ENCODE measurements around the gene RAD51AP2. TPM values are rescaled to one million over a fixed set of nuclear protein-coding genes. Genes with fewer than 3 reads are reported as not detected.

RAD51AP2 gene
- total RNA-seq, 4 donors from 2014 or later: 0.13 TPM; not detected in 3

GRCh38 chr2:17538022-17538843 is 20.0 kb upstream of the RAD51AP2 start:
- TF ChIP-seq POLR2A (IDR thresholded peaks at IDR 0.05): no peak
- TF ChIP-seq POLR2AphosphoS5 (IDR thresholded peaks at IDR 0.05): no peak
- TF ChIP-seq, protein P1, sequence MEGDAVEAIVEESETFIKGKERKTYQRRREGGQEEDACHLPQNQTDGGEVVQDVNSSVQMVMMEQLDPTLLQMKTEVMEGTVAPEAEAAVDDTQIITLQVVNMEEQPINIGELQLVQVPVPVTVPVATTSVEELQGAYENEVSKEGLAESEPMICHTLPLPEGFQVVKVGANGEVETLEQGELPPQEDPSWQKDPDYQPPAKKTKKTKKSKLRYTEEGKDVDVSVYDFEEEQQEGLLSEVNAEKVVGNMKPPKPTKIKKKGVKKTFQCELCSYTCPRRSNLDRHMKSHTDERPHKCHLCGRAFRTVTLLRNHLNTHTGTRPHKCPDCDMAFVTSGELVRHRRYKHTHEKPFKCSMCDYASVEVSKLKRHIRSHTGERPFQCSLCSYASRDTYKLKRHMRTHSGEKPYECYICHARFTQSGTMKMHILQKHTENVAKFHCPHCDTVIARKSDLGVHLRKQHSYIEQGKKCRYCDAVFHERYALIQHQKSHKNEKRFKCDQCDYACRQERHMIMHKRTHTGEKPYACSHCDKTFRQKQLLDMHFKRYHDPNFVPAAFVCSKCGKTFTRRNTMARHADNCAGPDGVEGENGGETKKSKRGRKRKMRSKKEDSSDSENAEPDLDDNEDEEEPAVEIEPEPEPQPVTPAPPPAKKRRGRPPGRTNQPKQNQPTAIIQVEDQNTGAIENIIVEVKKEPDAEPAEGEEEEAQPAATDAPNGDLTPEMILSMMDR (IDR thresholded peaks at IDR 0.05): no peak
- TF ChIP-seq EP300 (IDR thresholded peaks at IDR 0.05): no peak
- peak; percentile 17 for ATAC-seq
- H3K27ac ChIP-seq: peak overlapping the region; percentile 79 to 87 (median 84)
- 2 to 8% methylated on average over 26 to 30 of the region's 30 CpGs for WGBS, 2 donors (ENCODE audit: low coverage in 1 of 2)
- no peaks in the 10 kb centered on the region for H3K36me3 ChIP-seq
- peaks cover 15% of the 10 kb centered on the region for H3K27me3 ChIP-seq
- peak overlapping the region; percentile 61 to 73 for H3K4me3 ChIP-seq
- H3K9me3 ChIP-seq: no peaks in the 10 kb centered on the region
- H3K4me1 ChIP-seq: peaks cover 0 to 41% (median 0%) of the 10 kb centered on the region in 3 donors

DNA sequence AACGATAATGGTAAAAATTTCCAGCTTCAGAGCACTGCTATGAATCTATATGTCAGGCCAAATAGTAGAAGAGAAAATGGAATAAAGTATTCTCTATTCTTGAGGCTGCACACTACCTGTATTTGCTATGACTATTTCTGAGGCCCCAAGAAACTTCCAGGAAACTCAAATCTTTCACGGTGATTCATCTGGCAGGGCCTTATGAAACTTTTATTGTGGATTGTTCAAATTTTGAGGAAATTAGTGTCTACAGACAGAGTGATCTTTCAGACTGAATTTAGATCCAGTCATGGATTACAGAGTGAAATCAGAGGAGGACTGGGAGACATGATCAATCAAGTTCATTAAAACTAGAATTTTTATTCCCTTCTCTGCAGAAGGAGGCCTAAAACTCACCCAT is 18.2 kb upstream of the RAD51AP2 start:
- ATAC-seq: no peak
- Histone ChIP-seq H3K4me1 (peaks cover 0 to 35% (median 0%) of the 10 kb centered on the region in 3 donors), H3K36me3 (no peaks in the 10 kb centered on the region), H3K4me3 (no peak overlapping the region), H3K9me3 (no peaks in the 10 kb centered on the region), H3K27ac (no peak overlapping the region), H3K27me3 (peaks cover 11% of the 10 kb centered on the region)
- 74 to 79% methylated on average over 2 of the region's 2 CpGs for WGBS, 2 donors (ENCODE audit: low coverage in 1 of 2)
- no peak for TF ChIP-seq POLR2A (IDR thresholded peaks at IDR 0.05)
- TF ChIP-seq, protein P1 (IDR thresholded peaks at IDR 0.05): no peak
- no peak for TF ChIP-seq EP300 (IDR thresholded peaks at IDR 0.05)
- no peak for TF ChIP-seq POLR2AphosphoS5 (IDR thresholded peaks at IDR 0.05)

DNA sequence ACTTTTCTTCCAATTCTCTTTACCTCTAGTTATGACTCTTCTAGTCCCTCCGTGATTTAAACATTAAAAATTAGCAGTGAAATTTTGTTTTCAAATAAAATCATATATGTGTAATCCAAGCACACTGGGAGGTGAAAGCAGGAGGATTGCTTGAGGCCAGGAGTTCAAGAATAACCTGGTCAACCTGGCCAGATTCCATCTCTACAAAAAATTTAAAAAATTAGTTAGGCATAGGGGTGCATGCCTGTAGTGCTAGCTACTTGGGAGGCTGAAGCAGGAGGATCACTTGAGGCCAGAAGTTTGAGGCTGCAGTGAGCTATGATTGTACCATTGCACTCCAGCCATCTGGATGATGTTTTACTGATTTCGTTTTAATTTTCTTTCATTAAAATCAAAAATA is 15.3 kb upstream of the RAD51AP2 start:
- H3K36me3 ChIP-seq: no peaks in the 10 kb centered on the region
- peaks cover 0 to 7% (median 0%) of the 10 kb centered on the region in 3 donors for H3K4me1 ChIP-seq
- 89 to 97% methylated on average over 2 of the region's 2 CpGs for WGBS, 2 donors (ENCODE audit: low coverage in 1 of 2)
- no peaks in the 10 kb centered on the region for H3K9me3 ChIP-seq
- peaks cover under 1% of the 10 kb centered on the region for H3K27me3 ChIP-seq
- no peak overlapping the region for H3K27ac ChIP-seq
- no peak overlapping the region for H3K4me3 ChIP-seq
- no peak for ATAC-seq
- TF ChIP-seq, protein P1 (IDR thresholded peaks at IDR 0.05): no peak
- TF ChIP-seq EP300 (IDR thresholded peaks at IDR 0.05) (no peak), POLR2A (IDR thresholded peaks at IDR 0.05) (no peak), POLR2AphosphoS5 (IDR thresholded peaks at IDR 0.05) (no peak)

DNA sequence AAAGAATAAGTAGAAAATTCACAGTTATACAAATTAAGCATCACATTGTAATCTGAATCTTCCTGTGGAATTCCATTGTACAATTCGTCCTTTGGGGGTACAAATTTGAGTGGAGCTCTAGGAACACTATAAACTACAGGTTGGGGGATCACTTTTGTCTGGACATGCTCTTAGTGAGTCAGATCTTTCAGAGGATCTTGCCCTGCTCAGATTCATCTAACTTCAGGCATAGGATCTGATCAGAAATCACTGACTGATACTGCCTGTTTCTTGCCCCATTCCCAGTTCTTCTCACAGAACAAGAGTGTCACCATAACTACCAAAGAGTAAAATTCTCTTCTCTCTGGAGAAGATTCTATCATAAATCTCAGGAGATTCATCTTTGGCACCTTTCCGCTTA is 11.5 kb upstream of the RAD51AP2 start:
- Histone ChIP-seq H3K4me3 (no peak overlapping the region), H3K4me1 (no peaks in the 10 kb centered on the region), H3K36me3 (no peaks in the 10 kb centered on the region), H3K27ac (no peak overlapping the region), H3K9me3 (no peaks in the 10 kb centered on the region), H3K27me3 (no peaks in the 10 kb centered on the region)
- no peak for TF ChIP-seq POLR2AphosphoS5 (IDR thresholded peaks at IDR 0.05)
- TF ChIP-seq, protein P1 (IDR thresholded peaks at IDR 0.05): no peak
- TF ChIP-seq EP300 (IDR thresholded peaks at IDR 0.05): no peak
- no peak for TF ChIP-seq POLR2A (IDR thresholded peaks at IDR 0.05)
- ATAC-seq: no peak
- WGBS, 2 donors (ENCODE audit: low coverage in 1 of 2): 75 to 77% methylated on average over 2 of the region's 2 CpGs

DNA sequence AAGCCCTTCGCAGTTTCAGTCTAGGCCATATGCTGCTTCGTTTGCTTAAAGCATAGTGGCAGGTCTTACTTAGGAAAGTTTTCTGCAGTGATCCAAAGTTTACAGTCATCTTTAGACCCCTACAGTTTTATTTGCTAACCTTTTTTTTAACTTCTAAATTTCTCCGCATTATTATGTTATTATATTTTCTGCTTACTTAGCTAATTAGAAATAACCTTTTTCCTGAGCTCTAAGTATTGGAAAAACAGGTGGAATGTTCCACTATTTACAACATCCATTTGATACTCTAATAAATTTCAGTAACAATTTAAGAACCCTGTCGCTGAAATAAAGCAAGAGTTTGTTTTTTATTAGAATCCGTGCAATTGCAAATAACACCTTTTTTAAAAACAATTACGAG is 4.1 kb upstream of the RAD51AP2 start:
- TF ChIP-seq POLR2AphosphoS5 (IDR thresholded peaks at IDR 0.05) (no peak), POLR2A (IDR thresholded peaks at IDR 0.05) (no peak), EP300 (IDR thresholded peaks at IDR 0.05) (no peak)
- TF ChIP-seq, protein P1 (IDR thresholded peaks at IDR 0.05): no peak
- peaks cover 0 to 21% (median 8%) of the 10 kb centered on the region in 3 donors for H3K4me1 ChIP-seq
- no peaks in the 10 kb centered on the region for H3K27me3 ChIP-seq
- no peak for ATAC-seq
- no peaks in the 10 kb centered on the region for H3K9me3 ChIP-seq
- H3K36me3 ChIP-seq: no peaks in the 10 kb centered on the region
- WGBS, 2 donors (ENCODE audit: low coverage in 1 of 2): 76 to 90% methylated on average over 5 to 6 of the region's 6 CpGs
- no peak overlapping the region for H3K27ac ChIP-seq
- no peak overlapping the region for H3K4me3 ChIP-seq

Measured in gastroesophageal sphincter (tissue), 4 donors.